ENCODE measurements around the gene THEM5. TPM values are rescaled to one million over a fixed set of nuclear protein-coding genes. Genes with fewer than 3 reads are reported as not detected.

Gene THEM5
- total RNA-seq, 1 donor: not detected

- Histone ChIP-seq H3K4me3 (ENCODE audit: low read length) (no peak overlapping the region), H3K9me3 (ENCODE audit: low read depth, low read length) (no peaks in the 10 kb centered on the region), H3K27me3 (ENCODE audit: insufficient read depth, low read length) (no peaks in the 10 kb centered on the region), H3K4me1 (ENCODE audit: insufficient read depth, low read length) (no peaks in the 10 kb centered on the region)
These were observed 44.1 kb downstream of the THEM5 start for GRCh38 chr1:151809290-151809984.

GRCh38 chr1:151807766-151808165 lies 45.7 kb downstream of the THEM5 start:
- no peaks in the 10 kb centered on the region for H3K27me3 ChIP-seq (ENCODE audit: insufficient read depth, low read length)
- H3K9me3 ChIP-seq (ENCODE audit: low read depth, low read length): no peaks in the 10 kb centered on the region
- no peak overlapping the region for H3K4me3 ChIP-seq (ENCODE audit: low read length)
- no peaks in the 10 kb centered on the region for H3K4me1 ChIP-seq (ENCODE audit: insufficient read depth, low read length)

DNA sequence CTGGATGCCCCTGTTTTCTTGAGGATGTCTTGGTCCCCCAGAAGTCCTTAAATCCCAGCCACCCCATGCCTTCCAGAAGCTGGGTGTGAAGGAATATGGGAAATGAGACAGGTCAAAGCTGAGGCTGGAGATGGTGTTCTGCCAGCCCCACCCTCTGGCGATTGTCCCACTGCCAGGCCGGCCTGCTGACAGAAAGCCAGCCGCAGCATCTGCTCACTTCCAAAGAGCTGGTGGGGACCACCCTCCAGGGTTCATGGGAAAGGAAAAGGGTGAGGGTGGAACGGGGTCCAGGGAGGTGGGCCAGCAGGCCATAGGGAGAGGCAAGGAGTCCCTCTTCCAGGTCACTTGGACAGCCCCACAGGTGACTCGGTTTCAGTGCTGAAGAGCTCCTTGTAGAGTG lies 46.4 kb downstream of the THEM5 start:
- Histone ChIP-seq H3K27me3 (ENCODE audit: insufficient read depth, low read length) (no peaks in the 10 kb centered on the region), H3K4me1 (ENCODE audit: insufficient read depth, low read length) (no peaks in the 10 kb centered on the region), H3K9me3 (ENCODE audit: low read depth, low read length) (no peaks in the 10 kb centered on the region), H3K4me3 (ENCODE audit: low read length) (no peak overlapping the region)

DNA sequence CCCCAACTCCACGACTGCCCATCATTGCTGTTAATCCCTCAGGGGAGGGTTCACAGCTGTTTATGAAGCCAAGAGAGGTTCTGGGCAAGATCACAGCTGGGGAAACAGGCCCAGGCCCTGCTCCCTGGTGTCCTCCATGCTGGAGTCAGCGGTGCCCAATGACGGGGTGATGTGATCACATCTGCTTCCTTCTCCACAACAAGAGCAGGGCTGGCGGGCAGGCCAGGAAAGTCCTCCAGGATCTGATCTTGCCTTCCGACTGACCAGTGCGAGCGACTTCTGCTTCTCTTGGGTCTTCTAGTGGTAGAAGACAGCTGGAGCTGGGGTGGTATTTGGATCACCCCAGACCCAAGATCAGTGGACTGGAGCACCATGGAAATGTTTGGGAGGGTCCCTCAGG lies 47.3 kb downstream of the THEM5 start:
- Histone ChIP-seq H3K27me3 (ENCODE audit: insufficient read depth, low read length) (no peaks in the 10 kb centered on the region), H3K4me3 (ENCODE audit: low read length) (no peak overlapping the region), H3K4me1 (ENCODE audit: insufficient read depth, low read length) (no peaks in the 10 kb centered on the region), H3K9me3 (ENCODE audit: low read depth, low read length) (no peaks in the 10 kb centered on the region)

- Histone ChIP-seq H3K4me3 (ENCODE audit: low read length) (no peak within 1 kb of the TSS), H3K9me3 (ENCODE audit: low read depth, low read length) (no peaks in the 10 kb centered on the region), H3K4me1 (ENCODE audit: insufficient read depth, low read length) (no peaks in the 10 kb centered on the region), H3K27me3 (ENCODE audit: insufficient read depth, low read length) (peaks cover 2% of the 10 kb centered on the region)
These were observed 48.3 kb downstream of the THEM5 start, which contains the start of gene LINGO4 for GRCh38 chr1:151805066-151805820. Gene LINGO4, minus strand, starts transcription at chr1:151805419. Its CDS starts 2,715 bp downstream, at chr1:151802704.

DNA sequence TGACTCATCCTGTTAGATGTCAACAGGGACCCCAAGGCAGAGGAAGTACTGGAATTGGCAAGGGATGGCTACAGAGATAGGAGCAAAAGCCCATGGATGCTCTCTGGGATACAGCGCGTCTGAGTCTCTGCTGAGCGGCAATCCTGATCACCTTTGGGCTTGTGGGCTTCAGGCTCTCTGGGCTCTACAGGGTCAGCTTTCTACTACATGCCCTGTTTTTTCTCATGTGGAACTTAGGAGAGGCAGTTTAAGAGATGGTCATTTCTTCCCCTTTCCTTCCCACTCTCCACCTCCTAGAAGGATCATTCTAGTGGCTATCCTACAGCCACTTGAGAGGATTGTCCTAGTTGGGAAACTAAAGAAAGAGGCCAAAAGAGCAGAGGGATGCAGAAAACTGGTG lies 49.6 kb downstream of the THEM5 start:
- no peaks in the 10 kb centered on the region for H3K4me1 ChIP-seq (ENCODE audit: insufficient read depth, low read length)
- peaks cover 2% of the 10 kb centered on the region for H3K27me3 ChIP-seq (ENCODE audit: insufficient read depth, low read length)
- no peak overlapping the region for H3K4me3 ChIP-seq (ENCODE audit: low read length)
- H3K9me3 ChIP-seq (ENCODE audit: low read depth, low read length): no peaks in the 10 kb centered on the region

GRCh38 chr1:151803164-151803563 lies 50.3 kb downstream of the THEM5 start:
- Histone ChIP-seq H3K4me1 (ENCODE audit: insufficient read depth, low read length) (no peaks in the 10 kb centered on the region), H3K4me3 (ENCODE audit: low read length) (no peak overlapping the region), H3K9me3 (ENCODE audit: low read depth, low read length) (no peaks in the 10 kb centered on the region), H3K27me3 (ENCODE audit: insufficient read depth, low read length) (peaks cover 2% of the 10 kb centered on the region)

DNA sequence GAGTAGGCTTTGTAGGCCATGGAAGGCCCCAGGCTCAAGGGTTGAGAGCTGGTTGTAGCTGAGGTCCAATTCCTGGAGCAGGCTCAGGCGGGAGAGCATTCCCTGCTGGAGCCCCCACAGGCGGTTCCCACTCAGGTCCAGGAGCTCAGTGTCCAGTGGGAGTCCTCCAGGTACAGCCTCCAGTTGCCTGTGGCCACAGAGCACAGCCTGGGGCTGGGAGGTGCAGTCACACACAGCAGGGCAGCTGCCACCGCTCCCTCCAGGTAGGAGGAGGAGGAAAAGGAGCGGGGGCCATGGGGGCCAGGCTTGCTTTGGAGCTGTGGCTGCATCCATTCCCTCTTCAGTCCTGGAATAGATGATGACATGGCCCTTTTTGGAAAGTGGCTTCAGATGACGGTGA lies 51.1 kb downstream of the THEM5 start:
- Histone ChIP-seq H3K27me3 (ENCODE audit: insufficient read depth, low read length) (peaks cover 2% of the 10 kb centered on the region), H3K9me3 (ENCODE audit: low read depth, low read length) (no peaks in the 10 kb centered on the region), H3K4me1 (ENCODE audit: insufficient read depth, low read length) (no peaks in the 10 kb centered on the region), H3K4me3 (ENCODE audit: low read length) (no peak overlapping the region)

- Histone ChIP-seq H3K9me3 (ENCODE audit: low read depth, low read length) (no peaks in the 10 kb centered on the region), H3K4me3 (ENCODE audit: low read length) (no peak overlapping the region), H3K27me3 (ENCODE audit: insufficient read depth, low read length) (peaks cover 2% of the 10 kb centered on the region), H3K4me1 (ENCODE audit: insufficient read depth, low read length) (no peaks in the 10 kb centered on the region)
These were observed 51.7 kb downstream of the THEM5 start for GRCh38 chr1:151801846-151802245.

GRCh38 chr1:151801310-151801820 lies 52.1 kb downstream of the THEM5 start:
- Histone ChIP-seq H3K4me1 (ENCODE audit: insufficient read depth, low read length) (no peaks in the 10 kb centered on the region), H3K9me3 (ENCODE audit: low read depth, low read length) (no peaks in the 10 kb centered on the region), H3K4me3 (ENCODE audit: low read length) (no peak overlapping the region), H3K27me3 (ENCODE audit: insufficient read depth, low read length) (peaks cover 2% of the 10 kb centered on the region)

GRCh38 chr1:151800830-151801229 lies 52.7 kb downstream of the THEM5 start:
- no peaks in the 10 kb centered on the region for H3K9me3 ChIP-seq (ENCODE audit: low read depth, low read length)

GRCh38 chr1:151799179-151800022 lies 54.1 kb downstream of the THEM5 start:
- H3K9me3 ChIP-seq (ENCODE audit: low read depth, low read length): no peaks in the 10 kb centered on the region

More at GRCh38 chr1:151800830-151801229, 52.7 kb downstream of the THEM5 start:
- H3K27me3 ChIP-seq (ENCODE audit: insufficient read depth, low read length): peaks cover 2% of the 10 kb centered on the region
- no peak overlapping the region for H3K4me3 ChIP-seq (ENCODE audit: low read length)
- H3K4me1 ChIP-seq (ENCODE audit: insufficient read depth, low read length): no peaks in the 10 kb centered on the region

GRCh38 chr1:151798571-151798970 lies 54.9 kb downstream of the THEM5 start:
- Histone ChIP-seq H3K9me3 (ENCODE audit: low read depth, low read length) (no peaks in the 10 kb centered on the region), H3K4me1 (ENCODE audit: insufficient read depth, low read length) (no peaks in the 10 kb centered on the region), H3K4me3 (ENCODE audit: low read length) (no peak overlapping the region), H3K27me3 (ENCODE audit: insufficient read depth, low read length) (peaks cover 2% of the 10 kb centered on the region)

More at GRCh38 chr1:151799179-151800022, 54.1 kb downstream of the THEM5 start:
- Histone ChIP-seq H3K4me1 (ENCODE audit: insufficient read depth, low read length) (no peaks in the 10 kb centered on the region), H3K4me3 (ENCODE audit: low read length) (no peak overlapping the region), H3K27me3 (ENCODE audit: insufficient read depth, low read length) (peaks cover 2% of the 10 kb centered on the region)

All from mononuclear cell (primary cell).